GM15510 (cell line): ENCODE measurements around the gene SMPD2.

Experiments used
- POLR2A ChIP-seq: IDR thresholded peaks from 3 replicates; pipeline ENCODE4 v1.6.1; 2011; ENCODE audit warnings: borderline replicate concordance; ENCODE audit not compliant: insufficient read length; ENCODE audit errors: extremely low read depth

Gene SMPD2

GRCh38 chr6:109441069-109441816 lies 719 bp downstream of the SMPD2 start:
- no peak for TF ChIP-seq POLR2A

GRCh38 chr6:109442393-109442924 lies 1.9 kb downstream of the SMPD2 start:
- no peak for TF ChIP-seq POLR2A

- no peak for TF ChIP-seq POLR2A
These were observed 3.0 kb downstream of the SMPD2 start for GRCh38 chr6:109443425-109443950.

GRCh38 chr6:109445382-109445781 lies 4.9 kb downstream of the SMPD2 start:
- no peak for TF ChIP-seq POLR2A

- TF ChIP-seq POLR2A: no peak
These were observed 5.5 kb downstream of the SMPD2 start for GRCh38 chr6:109446072-109446471.

- TF ChIP-seq POLR2A: no peak
These were observed 6.0 kb downstream of the SMPD2 start for GRCh38 chr6:109446541-109446940.

- no peak for TF ChIP-seq POLR2A
These were observed 6.6 kb downstream of the SMPD2 start for GRCh38 chr6:109447087-109447486.

- peak; percentile 17 for TF ChIP-seq POLR2A
These were observed 7.5 kb downstream of the SMPD2 start for GRCh38 chr6:109447878-109448555.

GRCh38 chr6:109448615-109449014 lies 8.1 kb downstream of the SMPD2 start:
- no peak for TF ChIP-seq POLR2A

- peak; percentile 10 for TF ChIP-seq POLR2A
These were observed 8.7 kb downstream of the SMPD2 start for GRCh38 chr6:109449064-109449794.

GRCh38 chr6:109449795-109450673 lies 9.5 kb downstream of the SMPD2 start:
- TF ChIP-seq POLR2A: no peak

GRCh38 chr6:109450801-109451200 lies 10.3 kb downstream of the SMPD2 start:
- no peak for TF ChIP-seq POLR2A

GRCh38 chr6:109451376-109451775 lies 10.9 kb downstream of the SMPD2 start:
- no peak for TF ChIP-seq POLR2A

- no peak for TF ChIP-seq POLR2A
These were observed 11.7 kb downstream of the SMPD2 start for GRCh38 chr6:109452181-109452580.
